ENCODE measurements around the gene KIAA1671.

The KIAA1671 gene

GRCh38 chr22:25098445-25099081, 146.0 kb downstream of the KIAA1671 start:
- Histone ChIP-seq H3K27me3 (ENCODE audit: insufficient read depth, low read length) (no peaks in the 10 kb centered on the region), H3K36me3 (ENCODE audit: insufficient read depth, low read length) (no peaks in the 10 kb centered on the region), H3K79me2 (ENCODE audit: insufficient read depth, low read length) (no peaks in the 10 kb centered on the region), H4K20me1 (ENCODE audit: insufficient read depth, low read length) (no peaks in the 10 kb centered on the region), H3K9me3 (ENCODE audit: low read length) (no peaks in the 10 kb centered on the region), H3K9ac (ENCODE audit: low read length) (no peak overlapping the region), H2AFZ (ENCODE audit: low read length) (no peak overlapping the region), H3F3A (ENCODE audit: insufficient read depth, low read length) (no peaks in the 10 kb centered on the region), H3K4me3 (ENCODE audit: low read depth, low read length, poor library complexity, severe bottlenecking) (no peak overlapping the region), H3K9me2 (ENCODE audit: low read depth, low read length) (no peaks in the 10 kb centered on the region), H3K4me2 (ENCODE audit: low read length) (no peak overlapping the region), H3K4me1 (ENCODE audit: insufficient read depth, low read length, severe bottlenecking) (no peaks in the 10 kb centered on the region), H3K27ac (ENCODE audit: low read depth, low read length, poor library complexity, severe bottlenecking) (no peak overlapping the region)
- TF ChIP-seq CTCF (IDR thresholded peaks at IDR 0.05; ENCODE audit: low read length) (no peak), EZH2 (IDR thresholded peaks at IDR 0.05; ENCODE audit: borderline replicate concordance, low read length) (no peak)

GRCh38 chr22:25099202-25099601, 146.7 kb downstream of the KIAA1671 start:
- Histone ChIP-seq H3K4me1 (ENCODE audit: insufficient read depth, low read length, severe bottlenecking) (no peaks in the 10 kb centered on the region), H3K9ac (ENCODE audit: low read length) (no peak overlapping the region), H3K36me3 (ENCODE audit: insufficient read depth, low read length) (no peaks in the 10 kb centered on the region), H3K27me3 (ENCODE audit: insufficient read depth, low read length) (no peaks in the 10 kb centered on the region), H3K9me2 (ENCODE audit: low read depth, low read length) (no peaks in the 10 kb centered on the region), H3K27ac (ENCODE audit: low read depth, low read length, poor library complexity, severe bottlenecking) (no peak overlapping the region), H3K9me3 (ENCODE audit: low read length) (no peaks in the 10 kb centered on the region), H3K79me2 (ENCODE audit: insufficient read depth, low read length) (no peaks in the 10 kb centered on the region), H3K4me3 (ENCODE audit: low read depth, low read length, poor library complexity, severe bottlenecking) (no peak overlapping the region), H4K20me1 (ENCODE audit: insufficient read depth, low read length) (no peaks in the 10 kb centered on the region), H3K4me2 (ENCODE audit: low read length) (no peak overlapping the region), H2AFZ (ENCODE audit: low read length) (no peak overlapping the region), H3F3A (ENCODE audit: insufficient read depth, low read length) (no peaks in the 10 kb centered on the region)
- no peak for TF ChIP-seq CTCF (IDR thresholded peaks at IDR 0.05; ENCODE audit: low read length)
- no peak for TF ChIP-seq EZH2 (IDR thresholded peaks at IDR 0.05; ENCODE audit: borderline replicate concordance, low read length)

GRCh38 chr22:25100402-25100801, 147.9 kb downstream of the KIAA1671 start:
- no peaks in the 10 kb centered on the region for H3K79me2 ChIP-seq (ENCODE audit: insufficient read depth, low read length)
- H3K36me3 ChIP-seq (ENCODE audit: insufficient read depth, low read length) = no peaks in the 10 kb centered on the region
- H3K9ac ChIP-seq (ENCODE audit: low read length) = no peak overlapping the region
- H3K27me3 ChIP-seq (ENCODE audit: insufficient read depth, low read length) = no peaks in the 10 kb centered on the region
- H3K4me3 ChIP-seq (ENCODE audit: low read depth, low read length, poor library complexity, severe bottlenecking) = no peak overlapping the region
- H3K27ac ChIP-seq (ENCODE audit: low read depth, low read length, poor library complexity, severe bottlenecking) = no peak overlapping the region
- H3K9me2 ChIP-seq (ENCODE audit: low read depth, low read length) = no peaks in the 10 kb centered on the region
- TF ChIP-seq CTCF (IDR thresholded peaks at IDR 0.05; ENCODE audit: low read length) (no peak), EZH2 (IDR thresholded peaks at IDR 0.05; ENCODE audit: borderline replicate concordance, low read length) (no peak)
- H3K4me2 ChIP-seq (ENCODE audit: low read length) = no peak overlapping the region
- H3K4me1 ChIP-seq (ENCODE audit: insufficient read depth, low read length, severe bottlenecking) = no peaks in the 10 kb centered on the region
- no peaks in the 10 kb centered on the region for H3K9me3 ChIP-seq (ENCODE audit: low read length)
- H4K20me1 ChIP-seq (ENCODE audit: insufficient read depth, low read length) = no peaks in the 10 kb centered on the region
- H3F3A ChIP-seq (ENCODE audit: insufficient read depth, low read length) = no peaks in the 10 kb centered on the region
- no peak overlapping the region for H2AFZ ChIP-seq (ENCODE audit: low read length)
